Endothelial cell of umbilical vein (primary cell): ENCODE results near the gene ERAL1. TPM values are rescaled to one million over a fixed set of nuclear protein-coding genes. Genes with fewer than 3 reads are reported as not detected.

ENCODE experiments used
- BruUV-seq: library from RNA; stranded (reverse); fragments of 400-500 nt; replicated peaks from 2 replicates; lab custom pipeline; 2021; lab: Mats Ljungman, UMichigan
- CTCF ChIA-PET: fragments of 300-600, 350-600 bp; sonication (Branson Sonifier 250); formaldehyde crosslinking; loops from one replicate; lab custom pipeline; 2021; ENCODE audit warnings: antibody characterized with exemption, inconsistent platforms; lab: Charles Lee
- POLR2A ChIA-PET: fragments of 300-600, 350-600 bp; sonication (Branson Sonifier 250); formaldehyde crosslinking; loops from one replicate; lab custom pipeline; 2021; ENCODE audit warnings: antibody characterized with exemption, inconsistent platforms; lab: Charles Lee
- DNase-seq: peaks from one replicate; pipeline ENCODE4 v3.0.0-alpha.2; 2011; ENCODE audit warnings: low read depth, low spot score
- FAIRE-seq: peaks from 2 replicates; lab custom pipeline; 2011; peaks lifted over from hg19 to GRCh38; lab: Jason Lieb, UNC
- H2AFZ ChIP-seq: 2 replicates; pipeline ENCODE4 v1.6.0; 2012; ENCODE audit warnings: low read depth, low read length, control low read depth, inconsistent platforms
- H3K27ac ChIP-seq: 2 replicates; pipeline ENCODE4 v1.5.1; 2011; ENCODE audit warnings: low read depth, mild to moderate bottlenecking, control low read depth, low read length, moderate library complexity; ENCODE audit not compliant: insufficient read depth
- H3K27me3 ChIP-seq, 2 experiments: 2 replicates each; pipeline versions ENCODE4 v1.6.0 to v1.6.1; 2011; ENCODE audit warnings: low read length in 2 of 2, mixed read lengths in 1 of 2; ENCODE audit not compliant: control insufficient read depth in 2 of 2, insufficient read depth in 2 of 2
- H3K36me3 ChIP-seq, 2 experiments: 2 replicates in 1 of 2; 3 replicates in 1 of 2; pipeline ENCODE4 v1.5.1; 2011; ENCODE audit warnings: low read length in 2 of 2, mild to moderate bottlenecking in 1 of 2, moderate library complexity in 1 of 2; ENCODE audit not compliant: control insufficient read depth in 2 of 2, insufficient read depth in 2 of 2; ENCODE audit errors: extremely low read depth in 1 of 2
- H3K4me1 ChIP-seq: 3 replicates; pipeline ENCODE4 v1.5.1; 2011; ENCODE audit warnings: mild to moderate bottlenecking, low read length; ENCODE audit not compliant: control insufficient read depth, insufficient read depth; ENCODE audit errors: extremely low read depth
- H3K4me2 ChIP-seq: 2 replicates; pipeline ENCODE4 v1.6.1; 2011; ENCODE audit warnings: low read length, control low read depth, mixed read lengths; ENCODE audit not compliant: insufficient read depth
- H3K4me3 ChIP-seq, 3 experiments: fragments of 200-600 bp in 1 of 3; sonication (generic), shearing (Covaris generic) in 1 of 3; replicated peaks in 1 of 3; 2 replicates each; pipeline ENCODE4 v1.5.1; 2011 to 2016; ENCODE audit warnings: control low read depth in 3 of 3, low read length in 3 of 3, mild to moderate bottlenecking in 2 of 3, inconsistent platforms in 1 of 3, low read depth in 1 of 3, moderate library complexity in 1 of 3; ENCODE audit not compliant: insufficient read depth in 1 of 3
- H3K79me2 ChIP-seq: 2 replicates; pipeline ENCODE4 v1.6.0; 2012; ENCODE audit warnings: low read length, inconsistent platforms; ENCODE audit not compliant: control insufficient read depth, insufficient read depth
- H3K9ac ChIP-seq: replicated peaks from 2 replicates; pipeline ENCODE3; 2011; ENCODE audit warnings: low read length, control low read depth; ENCODE audit not compliant: insufficient read depth; ENCODE audit errors: extremely low read depth
- H3K9me1 ChIP-seq: replicated peaks from 3 replicates; pipeline ENCODE4 v1.6.0; 2011; ENCODE audit warnings: mild to moderate bottlenecking, low read length; ENCODE audit not compliant: control insufficient read depth, insufficient read depth; ENCODE audit errors: extremely low read depth
- H3K9me3 ChIP-seq: replicated peaks from 2 replicates; pipeline ENCODE4 v1.5.1; 2012; ENCODE audit warnings: low read length, inconsistent platforms; ENCODE audit not compliant: control insufficient read depth, insufficient read depth
- H4K20me1 ChIP-seq: replicated peaks from 2 replicates; pipeline ENCODE3; 2011; ENCODE audit warnings: mild to moderate bottlenecking, low read length; ENCODE audit not compliant: control insufficient read depth, insufficient read depth; ENCODE audit errors: extremely low read depth
- EZH2 ChIP-seq: IDR thresholded peaks from 2 replicates; pipeline ENCODE4 v1.6.1; 2012; ENCODE audit warnings: borderline replicate concordance, low read depth, mild to moderate bottlenecking, moderate library complexity, low read length, inconsistent platforms; ENCODE audit not compliant: severe bottlenecking
- FOS ChIP-seq: IDR thresholded peaks from 2 replicates; pipeline ENCODE4 v1.6.1; 2011; ENCODE audit warnings: mild to moderate bottlenecking, low read length, moderate library complexity, borderline replicate concordance; ENCODE audit not compliant: insufficient read depth
- GATA2 ChIP-seq: IDR thresholded peaks from 2 replicates; pipeline ENCODE4 v1.7.0; 2011; ENCODE audit warnings: low read depth, mild to moderate bottlenecking, moderate library complexity, mixed read lengths, low read length; ENCODE audit not compliant: insufficient read length, insufficient read depth
- JUN ChIP-seq: IDR thresholded peaks from 2 replicates; pipeline ENCODE4 v1.6.1; 2011; ENCODE audit warnings: borderline replicate concordance, low read depth; ENCODE audit not compliant: insufficient read length, insufficient read depth
- MAX ChIP-seq: IDR thresholded peaks from 2 replicates; pipeline ENCODE4 v1.6.1; 2011; ENCODE audit not compliant: insufficient read depth, insufficient read length
- MYC ChIP-seq: IDR thresholded peaks from one replicate; pipeline ENCODE4 v1.6.1; 2011; ENCODE audit warnings: mild to moderate bottlenecking, low read depth, low read length
- POLR2A ChIP-seq: IDR thresholded peaks from 2 replicates; pipeline ENCODE4 v1.6.1; 2012; ENCODE audit warnings: low read depth, mild to moderate bottlenecking, control low read depth, low read length
- POLR2AphosphoS5 ChIP-seq: IDR thresholded peaks from 2 replicates; pipeline ENCODE4 v1.6.1; 2012; ENCODE audit warnings: low read depth, mild to moderate bottlenecking, control low read depth, low read length, moderate library complexity; ENCODE audit not compliant: insufficient read depth
- dilution Hi-C: fragments of 300-500 bp; cut with MboI; formaldehyde crosslinking; loops from one replicate; pipeline ENCODE4 v1.15.0; 2019; ENCODE audit warnings: low sequenced_read_pairs; ENCODE audit not compliant: extremely low pct_ligation_motif_present
- intact Hi-C: fragments of 100-400 bp; cut with micrococcal nuclease; formaldehyde crosslinking; loops from one replicate; pipeline ENCODE4 v1.10.0; 2022
- polyA plus RNA-seq, 4 experiments: library from polyadenylated mRNA; depleted of rRNA in 3 of 4; stranded (reverse) in 3 of 4; unstranded in 1 of 4; fragments of >200 nt; gene quantifications; 2 replicates each; pipeline versions ENCODE4 v1.2.1 to v1.2.3, GENCODE V29; 2011 to 2012; ENCODE audit warnings: missing spikeins in 1 of 4
- total RNA-seq: library from RNA; stranded (reverse); gene quantifications from 2 replicates; pipeline ENCODE4 v1.2.3, GENCODE V29; 2021

The ERAL1 gene
- total and polyA plus RNA-seq, 2 donors (not counting 3 experiments of a cell fraction or from before 2014, with no cell fraction given) = 58.0 to 86.6 TPM

GRCh38 chr17:28898527-28898955 lies 43.7 kb downstream of the ERAL1 start:
- no peak overlapping the region for H3K4me2 ChIP-seq
- peaks cover 33% of the 10 kb centered on the region for H3K4me1 ChIP-seq
- H3K27ac ChIP-seq = no peak overlapping the region
- H3K36me3 ChIP-seq = no peaks in the 10 kb centered on the region
- no peaks in the 10 kb centered on the region for H3K9me1 ChIP-seq
- H3K4me3 ChIP-seq = no peak overlapping the region
- FAIRE-seq (no peak), DNase-seq (no peak)
- H4K20me1 ChIP-seq = no peaks in the 10 kb centered on the region
- peaks cover 16% of the 10 kb centered on the region for H3K79me2 ChIP-seq
- POLR2A ChIA-PET = interaction anchor here (0.6 kb wide), 1 partner anchor 121 kb away, joined by 3 read pairs; no protein-coding TSS in a partner anchor
- H3K27me3 ChIP-seq = no peaks in the 10 kb centered on the region
- BruUV-seq = no TSS peak
- no peaks in the 10 kb centered on the region for H3K9me3 ChIP-seq
- TF ChIP-seq EZH2 (no peak), POLR2AphosphoS5 (no peak), MYC (no peak)
- no peak overlapping the region for H2AFZ ChIP-seq
- dilution Hi-C loops (no loop called here), intact Hi-C loops (loop anchor here (5.0 kb wide), 1 partner anchor 49 kb away; no protein-coding TSS in a partner anchor)
- CTCF ChIA-PET = interaction anchor here (1.0 to 5.3 kb wide), 10 partner anchors 15 to 219 kb away, joined by 3 to 46 read pairs (median 4); partner anchors contain the start of gene TLCD1
- no peak overlapping the region for H3K9ac ChIP-seq

- Histone ChIP-seq H3K9me3 (no peaks in the 10 kb centered on the region), H3K36me3 (no peaks in the 10 kb centered on the region), H3K9me1 (no peaks in the 10 kb centered on the region), H3K4me2 (no peak overlapping the region), H3K4me3 (no peak overlapping the region), H3K27me3 (no peaks in the 10 kb centered on the region), H3K9ac (no peak overlapping the region), H3K4me1 (peaks cover 29% of the 10 kb centered on the region), H3K27ac (no peak overlapping the region), H3K79me2 (peaks cover 16% of the 10 kb centered on the region), H2AFZ (no peak overlapping the region), H4K20me1 (no peaks in the 10 kb centered on the region)
- ChIA-PET POLR2A (no interaction called here), CTCF (interaction anchor here (0.8 to 5.3 kb wide), 8 partner anchors 10 to 218 kb away, joined by 3 to 46 read pairs (median 5); partner anchors contain the start of gene TLCD1)
- intact Hi-C loops = loop anchor here (5.0 kb wide), 1 partner anchor 48 kb away; no protein-coding TSS in a partner anchor
- BruUV-seq = no TSS peak
- DNase-seq = no peak
- no peak for FAIRE-seq
- TF ChIP-seq POLR2A (no peak), FOS (no peak), POLR2AphosphoS5 (no peak), MAX (no peak), JUN (no peak), GATA2 (no peak)
- dilution Hi-C loops = no loop called here
Measured at GRCh38 chr17:28899212-28899815, 44.5 kb downstream of the ERAL1 start.
